Fibroblast of lung (primary cell): ENCODE data around the gene THOC1. TPM values are rescaled to one million over a fixed set of nuclear protein-coding genes. Genes with fewer than 3 reads are reported as not detected.

Source experiments
- DNase-seq, 2 donors: peaks; one replicate each; pipeline versions ENCODE4 v3.0.0 to v3.0.0-alpha.2; 2010; ENCODE audit warnings: low read depth in 2 of 2
- H2AFZ ChIP-seq: 2 replicates; pipeline ENCODE4 v1.5.1; 2012; ENCODE audit warnings: low read length, control low read depth, inconsistent platforms
- H3K27ac ChIP-seq: 2 replicates; pipeline ENCODE4 v1.5.1; 2011; ENCODE audit warnings: low read length, control low read depth; ENCODE audit not compliant: insufficient read depth
- H3K27me3 ChIP-seq: 2 replicates; pipeline ENCODE4 v1.5.1; 2011; ENCODE audit warnings: mild to moderate bottlenecking, low read length; ENCODE audit not compliant: control insufficient read depth, insufficient read depth
- H3K36me3 ChIP-seq: 2 replicates; pipeline ENCODE4 v1.5.1; 2011; ENCODE audit warnings: low read length; ENCODE audit not compliant: control insufficient read depth, insufficient read depth
- H3K4me1 ChIP-seq: 2 replicates; pipeline ENCODE4 v1.5.1; 2011; ENCODE audit warnings: low read length; ENCODE audit not compliant: control insufficient read depth, insufficient read depth; ENCODE audit errors: extremely low read depth
- H3K4me2 ChIP-seq: 2 replicates; pipeline ENCODE4 v1.5.1; 2011; ENCODE audit warnings: low read length, control low read depth; ENCODE audit not compliant: insufficient read depth; ENCODE audit errors: extremely low read depth
- H3K4me3 ChIP-seq, 4 experiments: fragments of 200-600 bp in 1 of 4; sonication (generic) in 1 of 4; replicated peaks in 1 of 4; 2 replicates each; pipeline ENCODE4 v1.5.1; 2011 to 2016; ENCODE audit warnings: low read length in 4 of 4, low read depth in 3 of 4, mild to moderate bottlenecking in 3 of 4, control low read depth in 2 of 4, inconsistent platforms in 1 of 4, mixed read lengths in 1 of 4; ENCODE audit not compliant: insufficient read depth in 1 of 4; ENCODE audit errors: control extremely low read depth in 1 of 4
- H3K79me2 ChIP-seq: 2 replicates; pipeline ENCODE4 v1.5.1; 2012; ENCODE audit warnings: mild to moderate bottlenecking, low read length, inconsistent platforms; ENCODE audit not compliant: control insufficient read depth, insufficient read depth
- H3K9ac ChIP-seq: 2 replicates; pipeline ENCODE4 v1.5.1; 2011; ENCODE audit warnings: mild to moderate bottlenecking, low read length, control low read depth; ENCODE audit not compliant: insufficient read depth
- H3K9me3 ChIP-seq: 2 replicates; pipeline ENCODE4 v1.5.1; 2012; ENCODE audit warnings: low read depth, low read length; ENCODE audit not compliant: control insufficient read depth, insufficient read depth
- H4K20me1 ChIP-seq: 2 replicates; pipeline ENCODE4 v1.5.1; 2011; ENCODE audit warnings: low read length; ENCODE audit not compliant: control insufficient read depth, insufficient read depth; ENCODE audit errors: extremely low read depth
- EZH2 ChIP-seq: IDR thresholded peaks from 2 replicates; pipeline ENCODE4 v1.5.1; 2012; ENCODE audit warnings: low read length, control low read depth, mild to moderate bottlenecking; ENCODE audit errors: missing control alignments
- polyA plus RNA-seq, 2 donors: library from polyadenylated mRNA; depleted of rRNA in 1 of 2; stranded (reverse) in 1 of 2; unstranded in 1 of 2; fragments of >200 nt; gene quantifications; 2 replicates each; pipeline ENCODE4 v1.2.1, GENCODE V29; 2011 to 2012; ENCODE audit warnings: missing spikeins in 1 of 2
- total RNA-seq: library from RNA; depleted of rRNA; stranded (reverse); fragments of >200 nt; gene quantifications from 2 replicates; pipeline ENCODE4 v1.2.1, GENCODE V29; 2014
- TF ChIP-seq, protein P1 (sequence below), 2 donors: IDR thresholded peaks in 1 of 2; conservative IDR thresholded peaks in 1 of 2; 1 replicate in 1 of 2; 2 replicates in 1 of 2; pipeline ENCODE4 v1.5.1; 2011 to 2012; ENCODE audit warnings: low read length in 2 of 2, control low read depth in 1 of 2, inconsistent platforms in 1 of 2, low read depth in 1 of 2, mild to moderate bottlenecking in 1 of 2

THOC1 gene
- total and polyA plus RNA-seq, 2 donors (not counting 1 experiment from before 2014, with no cell fraction given): 18.2 to 35.2 TPM

DNA sequence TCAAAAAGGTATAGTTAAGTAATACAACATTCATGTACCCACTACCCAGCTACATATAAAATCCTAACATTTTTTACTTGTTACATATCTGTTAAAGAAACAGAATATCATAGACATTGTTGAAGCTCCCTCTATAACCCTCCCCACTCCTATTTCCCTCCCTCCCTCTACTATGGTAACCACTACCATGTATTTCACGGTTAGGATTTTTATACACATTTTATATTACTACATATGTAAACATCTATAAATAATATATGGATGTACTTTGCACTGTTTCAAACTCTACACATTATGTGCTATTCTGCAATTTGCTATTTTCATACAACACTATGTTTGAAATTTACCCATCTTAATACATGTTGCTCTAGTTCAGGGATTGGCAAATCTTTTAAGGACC is 36.3 kb downstream of the THOC1 start:
- no peak overlapping the region for H3K4me3 ChIP-seq
- H3K36me3 ChIP-seq: no peaks in the 10 kb centered on the region
- TF ChIP-seq EZH2: no peak
- TF ChIP-seq, protein P1, sequence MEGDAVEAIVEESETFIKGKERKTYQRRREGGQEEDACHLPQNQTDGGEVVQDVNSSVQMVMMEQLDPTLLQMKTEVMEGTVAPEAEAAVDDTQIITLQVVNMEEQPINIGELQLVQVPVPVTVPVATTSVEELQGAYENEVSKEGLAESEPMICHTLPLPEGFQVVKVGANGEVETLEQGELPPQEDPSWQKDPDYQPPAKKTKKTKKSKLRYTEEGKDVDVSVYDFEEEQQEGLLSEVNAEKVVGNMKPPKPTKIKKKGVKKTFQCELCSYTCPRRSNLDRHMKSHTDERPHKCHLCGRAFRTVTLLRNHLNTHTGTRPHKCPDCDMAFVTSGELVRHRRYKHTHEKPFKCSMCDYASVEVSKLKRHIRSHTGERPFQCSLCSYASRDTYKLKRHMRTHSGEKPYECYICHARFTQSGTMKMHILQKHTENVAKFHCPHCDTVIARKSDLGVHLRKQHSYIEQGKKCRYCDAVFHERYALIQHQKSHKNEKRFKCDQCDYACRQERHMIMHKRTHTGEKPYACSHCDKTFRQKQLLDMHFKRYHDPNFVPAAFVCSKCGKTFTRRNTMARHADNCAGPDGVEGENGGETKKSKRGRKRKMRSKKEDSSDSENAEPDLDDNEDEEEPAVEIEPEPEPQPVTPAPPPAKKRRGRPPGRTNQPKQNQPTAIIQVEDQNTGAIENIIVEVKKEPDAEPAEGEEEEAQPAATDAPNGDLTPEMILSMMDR (conservative IDR thresholded peaks at IDR 0.05 in 1 of 2, IDR thresholded peaks at IDR 0.05 in 1 of 2; ENCODE audit: low read depth in 1 of 2, low read length in 2 of 2): no peak
- H3K9me3 ChIP-seq: no peaks in the 10 kb centered on the region
- H3K9ac ChIP-seq: no peak overlapping the region
- no peaks in the 10 kb centered on the region for H3K27me3 ChIP-seq
- DNase-seq: no peak
- H3K4me1 ChIP-seq: no peaks in the 10 kb centered on the region
- H4K20me1 ChIP-seq: no peaks in the 10 kb centered on the region
- no peak overlapping the region for H2AFZ ChIP-seq
- no peaks in the 10 kb centered on the region for H3K79me2 ChIP-seq
- H3K4me2 ChIP-seq: no peak overlapping the region
- no peak overlapping the region for H3K27ac ChIP-seq

DNA sequence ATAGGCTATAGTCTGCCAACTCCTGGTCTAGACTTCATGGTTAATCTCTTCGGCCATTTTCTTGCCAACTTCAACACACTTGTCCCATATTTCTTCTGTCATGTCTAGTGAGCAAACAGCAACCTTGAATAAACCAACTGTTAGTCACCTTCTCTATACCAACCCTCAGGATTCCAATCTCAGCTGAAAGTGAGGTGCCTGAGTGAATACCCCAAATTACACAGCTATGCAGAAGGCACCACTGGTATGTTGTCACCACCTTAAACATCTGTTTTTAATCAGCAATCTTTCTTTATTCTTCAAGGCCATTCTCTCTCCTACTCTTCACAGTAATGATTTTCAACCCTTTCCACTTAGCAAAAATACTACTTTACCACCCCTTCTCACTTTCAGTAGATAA is 39.3 kb downstream of the THOC1 start:
- Histone ChIP-seq H3K9ac (no peak overlapping the region), H3K27ac (no peak overlapping the region), H2AFZ (no peak overlapping the region), H3K27me3 (no peaks in the 10 kb centered on the region), H3K4me3 (no peak overlapping the region), H3K9me3 (no peaks in the 10 kb centered on the region), H3K36me3 (no peaks in the 10 kb centered on the region), H3K4me2 (no peak overlapping the region), H3K79me2 (no peaks in the 10 kb centered on the region), H3K4me1 (no peaks in the 10 kb centered on the region), H4K20me1 (no peaks in the 10 kb centered on the region)
- TF ChIP-seq, protein P1 (conservative IDR thresholded peaks at IDR 0.05 in 1 of 2, IDR thresholded peaks at IDR 0.05 in 1 of 2; ENCODE audit: low read depth in 1 of 2, low read length in 2 of 2): no peak
- TF ChIP-seq EZH2: no peak
- DNase-seq: peak in 1 of 2 donors; percentile 31

DNA sequence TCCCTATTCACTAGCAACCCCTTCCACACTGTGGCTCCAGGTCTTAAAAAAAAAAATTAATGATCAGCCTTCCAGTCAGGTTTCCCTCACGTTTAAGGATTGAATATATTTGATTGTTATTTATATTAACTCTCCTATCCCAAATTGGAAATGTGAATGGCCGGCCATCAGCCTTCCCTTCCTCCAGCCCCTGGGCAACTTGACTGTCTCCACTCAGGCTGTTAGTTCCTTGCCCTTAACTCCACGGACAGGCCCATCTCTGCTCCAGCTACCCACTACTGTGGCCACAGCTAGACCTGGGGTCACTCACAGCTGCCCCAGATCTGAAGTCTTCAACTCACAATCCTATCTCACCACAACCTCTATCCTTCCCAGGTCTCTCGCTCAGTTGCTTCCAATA is 39.9 kb downstream of the THOC1 start:
- Histone ChIP-seq H3K4me2 (no peak overlapping the region), H3K27me3 (no peaks in the 10 kb centered on the region), H4K20me1 (no peaks in the 10 kb centered on the region), H3K27ac (no peak overlapping the region), H3K4me3 (no peak overlapping the region), H3K36me3 (no peaks in the 10 kb centered on the region), H3K9me3 (no peaks in the 10 kb centered on the region), H3K4me1 (no peaks in the 10 kb centered on the region), H2AFZ (no peak overlapping the region), H3K9ac (no peak overlapping the region), H3K79me2 (no peaks in the 10 kb centered on the region)
- TF ChIP-seq EZH2: no peak
- TF ChIP-seq, protein P1 (conservative IDR thresholded peaks at IDR 0.05 in 1 of 2, IDR thresholded peaks at IDR 0.05 in 1 of 2; ENCODE audit: low read depth in 1 of 2, low read length in 2 of 2): no peak
- no peak for DNase-seq
